Skeletal muscle satellite cell (primary cell): ENCODE results near the gene AKAP13.
"Not testable (repeated sequence)": the region's sequence is repeated elsewhere in the genome, so short reads cannot be mapped to it uniquely, and the experiment has no call there.

ENCODE experiments used
- H3K27me3 ChIP-seq: 2 replicates; pipeline ENCODE4 v1.7.0; 2013; ENCODE audit warnings: low read length; ENCODE audit not compliant: control insufficient read depth, insufficient read depth
- H3K36me3 ChIP-seq: 2 replicates; pipeline ENCODE4 v1.7.0; 2013; ENCODE audit warnings: mild to moderate bottlenecking, control low read depth, low read length; ENCODE audit not compliant: insufficient read depth
- H3K4me1 ChIP-seq: 2 replicates; pipeline ENCODE4 v1.7.0; 2013; ENCODE audit warnings: low read length; ENCODE audit not compliant: control insufficient read depth, insufficient read depth
- H3K4me2 ChIP-seq: 2 replicates; pipeline ENCODE4 v1.7.0; 2013; ENCODE audit warnings: mild to moderate bottlenecking, low read length
- H3K4me3 ChIP-seq: 2 replicates; pipeline ENCODE4 v1.7.0; 2013; ENCODE audit warnings: low read length
- H3K9ac ChIP-seq: 2 replicates; pipeline ENCODE4 v1.7.0; 2013; ENCODE audit warnings: mild to moderate bottlenecking, low read depth, low read length, moderate library complexity
- H3K9me3 ChIP-seq: replicated peaks from 2 replicates; pipeline ENCODE4 v1.7.0; 2013; ENCODE audit warnings: mild to moderate bottlenecking, control low read depth, low read length

AKAP13 gene

DNA sequence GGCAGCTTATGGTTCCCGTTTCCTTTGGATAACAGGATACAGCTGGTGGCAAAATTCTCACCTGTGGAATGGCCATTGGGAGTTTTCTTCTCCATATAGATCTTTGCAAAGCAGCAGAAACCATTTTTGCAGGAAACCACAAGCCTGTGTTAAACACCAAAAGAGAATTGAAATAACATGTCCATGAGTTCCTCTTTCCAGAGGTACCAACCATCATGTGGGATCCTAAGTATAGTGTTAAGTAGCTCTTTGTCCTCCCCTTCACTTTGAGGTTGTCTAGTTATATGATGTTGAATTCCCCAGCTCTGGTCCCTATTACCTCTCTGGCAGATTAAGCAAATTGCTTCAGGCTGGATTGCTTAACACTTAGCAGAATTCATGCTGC lies 94.9 kb downstream of the AKAP13 start:
- H3K9me3 ChIP-seq, result no peaks in the 10 kb centered on the region
- H3K9ac ChIP-seq, result no peak overlapping the region
- no peak overlapping the region for H3K4me2 ChIP-seq
- peaks cover 47% of the 10 kb centered on the region for H3K4me1 ChIP-seq
- no peaks in the 10 kb centered on the region for H3K36me3 ChIP-seq
- H3K27me3 ChIP-seq, result no peaks in the 10 kb centered on the region
- no peak overlapping the region for H3K4me3 ChIP-seq

DNA sequence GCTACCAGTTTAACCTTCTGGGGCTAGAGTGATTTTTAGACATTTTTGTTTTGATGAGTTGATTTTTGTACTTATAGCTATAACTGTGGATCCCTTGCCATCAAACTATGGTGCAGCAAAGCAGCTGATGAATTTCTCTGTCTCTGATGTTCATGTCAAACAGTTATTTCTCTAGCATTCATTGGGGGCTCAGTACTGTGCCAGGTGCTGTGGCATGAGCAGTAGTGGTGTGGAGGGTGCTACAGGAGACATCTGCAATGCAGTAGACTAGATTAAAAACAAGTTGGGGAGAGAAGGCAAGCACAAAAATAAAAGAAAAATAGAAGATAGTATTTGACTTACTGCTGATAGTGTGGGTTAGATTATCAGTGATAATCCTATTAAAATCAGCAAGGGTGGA lies 95.3 kb downstream of the AKAP13 start:
- Histone ChIP-seq H3K36me3 (no peaks in the 10 kb centered on the region), H3K9ac (no peak overlapping the region), H3K27me3 (no peaks in the 10 kb centered on the region), H3K9me3 (no peaks in the 10 kb centered on the region), H3K4me1 (peaks cover 47% of the 10 kb centered on the region), H3K4me2 (no peak overlapping the region), H3K4me3 (no peak overlapping the region)

DNA sequence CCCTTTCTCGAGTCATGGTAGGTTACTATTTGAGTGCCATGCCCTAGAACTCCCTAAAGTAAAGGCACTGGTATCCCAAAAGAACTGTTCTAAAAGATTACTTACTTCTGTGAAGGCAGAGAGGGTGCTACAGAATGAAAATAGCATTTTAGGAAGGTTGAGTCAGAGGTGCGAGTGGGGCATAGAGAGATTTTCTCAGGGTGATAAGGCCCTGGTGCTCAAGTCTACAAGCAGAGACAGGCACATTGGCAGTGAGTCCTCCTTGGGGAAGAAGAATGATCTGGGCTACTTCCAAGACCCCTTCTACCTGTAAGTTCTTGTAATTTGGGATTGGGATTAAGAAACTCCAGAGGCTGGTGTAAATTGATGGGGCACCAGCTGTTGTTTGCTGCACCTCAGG lies 96.7 kb downstream of the AKAP13 start:
- H3K4me2 ChIP-seq, result no peak overlapping the region
- H3K36me3 ChIP-seq, result no peaks in the 10 kb centered on the region
- no peak overlapping the region for H3K4me3 ChIP-seq
- H3K27me3 ChIP-seq, result no peaks in the 10 kb centered on the region
- no peaks in the 10 kb centered on the region for H3K9me3 ChIP-seq
- peaks cover 52% of the 10 kb centered on the region for H3K4me1 ChIP-seq
- H3K9ac ChIP-seq, result peak overlapping the region; percentile 2

DNA sequence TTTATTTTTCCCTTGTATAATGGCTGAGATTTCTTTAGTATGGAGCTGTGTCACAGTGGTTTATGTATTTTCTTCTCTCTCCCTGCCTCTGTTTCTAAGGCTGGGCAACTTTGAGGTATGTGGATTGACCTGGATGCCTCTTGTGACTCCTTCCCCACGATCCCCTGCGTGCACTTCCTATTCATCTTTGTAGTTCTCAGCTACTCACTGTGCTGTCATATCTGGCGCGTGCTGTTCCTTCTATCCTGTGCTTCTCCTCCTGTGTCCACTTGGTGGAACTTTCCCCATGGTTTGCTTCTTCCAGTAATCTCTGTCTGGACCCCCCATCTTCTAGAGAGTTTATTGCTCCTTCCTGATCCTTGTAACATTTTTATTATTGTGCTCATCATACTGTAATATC lies 97.3 kb downstream of the AKAP13 start:
- H3K27me3 ChIP-seq, result no peaks in the 10 kb centered on the region
- no peaks in the 10 kb centered on the region for H3K36me3 ChIP-seq
- H3K9me3 ChIP-seq, result no peaks in the 10 kb centered on the region
- peaks cover 59% of the 10 kb centered on the region for H3K4me1 ChIP-seq
- no peak overlapping the region for H3K9ac ChIP-seq
- no peak overlapping the region for H3K4me3 ChIP-seq
- H3K4me2 ChIP-seq, result no peak overlapping the region

DNA sequence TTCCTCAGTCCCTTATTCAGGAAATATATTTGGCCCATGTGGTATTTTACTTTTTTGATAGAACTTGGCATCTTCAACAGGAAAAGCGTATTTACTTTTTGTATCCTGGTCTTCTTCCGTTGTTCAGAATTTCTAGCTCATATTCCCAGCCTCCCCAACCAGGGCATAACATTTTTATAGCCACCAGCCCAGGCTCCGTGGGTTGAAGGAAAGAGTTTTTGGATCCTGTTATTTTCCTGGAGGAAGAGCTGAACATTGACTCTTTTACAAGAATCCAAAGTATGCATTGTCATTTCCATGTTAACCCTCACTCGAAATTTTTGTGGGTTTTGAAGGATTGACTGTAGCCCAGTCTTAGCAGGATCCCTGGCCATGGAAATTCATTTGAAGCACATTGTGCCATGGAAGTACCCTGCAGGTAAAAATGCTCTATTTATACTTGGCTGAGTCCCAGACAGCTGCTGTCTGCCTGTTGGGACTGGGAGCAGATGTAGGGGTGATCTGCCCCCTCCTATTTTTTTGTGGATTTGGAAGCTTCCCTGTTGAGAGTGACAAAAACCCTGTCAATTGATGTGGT lies 98.8 kb downstream of the AKAP13 start:
- H3K4me3 ChIP-seq, result no peak overlapping the region
- H3K4me2 ChIP-seq, result peak overlapping the region; percentile 30
- no peaks in the 10 kb centered on the region for H3K27me3 ChIP-seq
- no peaks in the 10 kb centered on the region for H3K9me3 ChIP-seq
- peak overlapping the region; percentile 60 for H3K9ac ChIP-seq
- no peaks in the 10 kb centered on the region for H3K36me3 ChIP-seq
- peaks cover 46% of the 10 kb centered on the region for H3K4me1 ChIP-seq

DNA sequence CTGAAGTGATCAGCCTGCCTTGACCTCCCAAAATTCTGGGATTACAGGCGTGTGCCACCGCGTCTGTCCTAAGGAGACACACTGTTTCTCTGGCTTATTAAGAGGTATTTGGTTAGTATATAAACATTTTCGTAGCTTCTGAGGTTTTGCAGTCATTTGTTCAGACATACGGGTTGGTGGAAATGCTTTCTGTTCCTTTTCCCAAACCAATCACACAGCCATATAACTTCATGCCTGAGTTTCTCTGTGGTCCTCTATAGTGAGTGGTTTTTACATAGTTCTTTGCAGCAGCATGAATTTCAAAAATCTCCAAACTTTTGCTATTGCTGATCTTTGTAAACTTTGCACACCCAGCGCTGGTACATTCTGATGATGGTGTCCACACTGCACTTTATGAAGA lies 100.5 kb downstream of the AKAP13 start:
- no peaks in the 10 kb centered on the region for H3K9me3 ChIP-seq
- H3K36me3 ChIP-seq, result no peaks in the 10 kb centered on the region
- H3K4me3 ChIP-seq, result no peak overlapping the region
- H3K4me2 ChIP-seq, result no peak overlapping the region
- no peaks in the 10 kb centered on the region for H3K27me3 ChIP-seq
- no peak overlapping the region for H3K9ac ChIP-seq
- peaks cover 42% of the 10 kb centered on the region for H3K4me1 ChIP-seq

DNA sequence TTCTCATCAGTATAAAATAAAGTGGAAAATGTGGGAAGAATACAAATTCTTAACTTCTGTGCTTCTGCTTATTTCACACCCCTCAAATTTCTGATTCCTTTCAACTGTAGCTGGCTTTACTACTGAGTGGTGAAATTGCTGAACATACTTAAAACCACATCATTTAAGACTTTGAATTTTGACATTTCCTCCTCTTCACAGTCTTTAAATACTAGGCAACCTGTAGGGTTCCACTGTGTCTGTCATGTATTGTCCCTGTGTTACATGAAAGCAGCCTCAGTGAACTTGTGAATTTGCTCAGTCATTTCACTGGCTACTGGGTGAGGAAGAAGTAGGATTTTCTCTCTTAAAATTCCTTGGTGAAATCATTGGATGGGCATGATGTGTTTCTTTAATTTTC lies 101.1 kb downstream of the AKAP13 start:
- not testable (repeated sequence) for H3K4me3 ChIP-seq, H3K9me3 ChIP-seq, H3K36me3 ChIP-seq, H3K9ac ChIP-seq, H3K27me3 ChIP-seq, H3K4me2 ChIP-seq
- H3K4me1 ChIP-seq, result peaks cover 42% of the 10 kb centered on the region

DNA sequence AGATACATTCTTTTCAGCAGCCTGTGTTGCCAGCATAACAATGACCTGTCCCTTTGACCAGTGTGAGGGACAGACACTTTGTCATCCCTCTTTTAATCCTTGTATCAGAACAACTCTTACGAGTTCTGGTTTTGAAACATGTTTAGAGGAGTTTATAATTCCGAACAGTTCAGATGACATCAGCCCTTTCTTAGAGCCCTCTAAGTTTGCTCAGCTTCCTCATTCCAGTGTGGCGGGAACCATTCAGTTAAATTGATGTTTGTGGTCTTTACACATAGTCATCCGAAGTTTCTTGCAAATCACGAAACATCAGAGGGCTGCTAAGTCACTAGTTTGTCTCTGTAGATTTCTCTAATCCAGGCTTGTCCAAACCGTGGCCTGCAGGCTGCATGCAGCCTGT lies 102.5 kb downstream of the AKAP13 start:
- Histone ChIP-seq H3K4me3 (no peak overlapping the region), H3K36me3 (no peaks in the 10 kb centered on the region), H3K4me1 (peaks cover 32% of the 10 kb centered on the region), H3K4me2 (peak overlapping the region; percentile 59), H3K27me3 (no peaks in the 10 kb centered on the region), H3K9ac (peak overlapping the region; percentile 41), H3K9me3 (no peaks in the 10 kb centered on the region)

DNA sequence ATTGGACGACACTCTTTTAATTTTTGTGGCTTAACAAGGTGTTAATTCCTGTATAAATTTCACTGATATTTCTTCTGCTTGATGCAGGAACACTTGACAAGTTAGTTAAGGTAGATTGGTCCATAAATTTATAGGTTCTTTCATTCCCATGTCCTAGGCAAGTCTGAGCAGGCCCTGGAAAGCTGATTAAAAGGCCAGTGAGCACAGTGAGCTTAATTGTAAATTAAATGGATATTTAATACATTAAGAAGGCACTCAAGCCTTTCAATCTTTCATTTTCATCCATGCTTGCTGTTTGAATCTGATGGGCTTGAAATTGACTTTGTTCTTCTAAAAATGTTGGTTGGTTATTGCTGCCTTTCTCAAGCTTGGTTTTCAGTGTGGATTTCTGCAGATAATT lies 103.6 kb downstream of the AKAP13 start:
- not testable (repeated sequence) for H3K36me3 ChIP-seq, H3K4me3 ChIP-seq, H3K9me3 ChIP-seq, H3K9ac ChIP-seq, H3K4me2 ChIP-seq, H3K27me3 ChIP-seq
- peaks cover 22% of the 10 kb centered on the region for H3K4me1 ChIP-seq

DNA sequence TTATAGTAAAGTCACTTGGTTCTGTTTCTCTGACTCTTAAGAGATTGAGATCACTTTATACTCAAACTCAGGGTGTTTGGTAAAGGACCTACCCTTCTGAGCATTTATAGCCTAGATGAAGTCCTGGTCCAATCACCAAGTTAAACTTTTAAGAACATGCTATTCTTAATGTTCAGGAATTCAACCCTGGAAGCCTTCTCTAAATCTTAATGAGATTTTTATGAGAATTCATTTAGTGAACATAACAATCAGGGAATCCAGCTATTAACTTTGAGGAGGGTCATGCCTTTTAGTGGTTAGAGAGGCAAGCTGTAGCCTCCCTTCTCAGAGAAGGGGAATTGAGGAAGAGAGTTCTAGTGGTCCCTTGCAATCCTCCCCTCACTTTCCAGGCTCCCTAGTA lies 104.5 kb downstream of the AKAP13 start:
- H3K9ac ChIP-seq, H3K4me2 ChIP-seq, H3K9me3 ChIP-seq, H3K27me3 ChIP-seq, H3K4me3 ChIP-seq, H3K36me3 ChIP-seq: not testable (repeated sequence)
- H3K4me1 ChIP-seq, result peaks cover 13% of the 10 kb centered on the region

DNA sequence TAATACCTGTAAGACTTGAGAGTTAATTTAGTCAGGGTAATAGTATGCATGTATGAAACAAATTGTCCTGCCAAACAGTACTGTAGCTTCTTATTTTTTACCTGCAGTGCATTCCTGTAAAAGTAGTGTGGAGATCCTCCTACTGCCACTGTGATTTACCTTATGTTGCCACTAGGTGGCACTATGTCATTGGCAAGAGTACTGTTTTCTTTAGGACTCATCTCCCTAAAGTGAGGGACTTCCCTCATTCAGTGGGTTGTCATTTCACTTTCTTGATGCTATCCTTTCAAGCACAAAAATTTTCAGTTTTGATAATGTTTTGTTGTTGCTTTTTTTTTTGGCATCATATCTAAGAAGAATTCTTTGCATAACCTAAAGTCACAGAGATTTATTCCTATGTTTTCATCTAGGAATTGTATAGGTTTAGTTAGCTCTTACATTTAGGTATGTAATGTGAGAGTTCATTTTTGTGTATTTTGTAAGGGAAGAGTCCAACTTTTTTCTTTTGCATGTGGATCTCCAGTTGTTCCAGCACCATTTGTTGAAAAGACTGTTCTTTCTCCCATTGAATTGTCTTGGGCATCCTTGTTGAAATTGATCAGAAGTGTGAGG lies 105.7 kb downstream of the AKAP13 start:
- Histone ChIP-seq H3K4me3 (no peak overlapping the region), H3K4me1 (peaks cover 13% of the 10 kb centered on the region), H3K36me3 (no peaks in the 10 kb centered on the region), H3K9ac (peak overlapping the region; percentile 7), H3K27me3 (no peaks in the 10 kb centered on the region), H3K9me3 (no peaks in the 10 kb centered on the region), H3K4me2 (no peak overlapping the region)

DNA sequence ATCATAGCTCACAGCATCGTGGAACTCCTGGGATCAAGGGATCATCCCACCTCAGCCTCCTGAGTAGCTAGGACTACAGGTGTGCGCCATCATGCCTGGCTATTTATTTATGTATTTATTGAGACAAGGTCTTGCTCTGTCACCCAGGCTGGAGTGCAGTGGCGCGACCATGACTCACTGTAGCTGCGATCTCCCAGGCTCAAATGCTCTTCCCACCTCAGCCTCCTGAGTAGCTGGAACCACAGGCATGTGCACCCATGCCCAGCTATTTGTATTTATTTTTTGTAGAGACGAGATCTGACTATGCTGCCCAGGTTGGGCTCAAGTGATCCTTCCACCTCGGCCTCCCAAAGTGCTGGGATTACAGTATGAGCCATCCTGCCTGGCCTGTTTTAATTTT lies 107.4 kb downstream of the AKAP13 start:
- not testable (repeated sequence) for H3K27me3 ChIP-seq, H3K36me3 ChIP-seq, H3K9me3 ChIP-seq, H3K4me1 ChIP-seq, H3K4me2 ChIP-seq, H3K9ac ChIP-seq, H3K4me3 ChIP-seq
